CD4-positive, alpha-beta T cell treated with Interleukin-12 subunit alpha and Interleukin-12 subunit beta, for 1 hour (primary cell): ENCODE measurements around the gene PCSK2.
A peak's percentile ranks its signal among the peaks of the same experiment; 100 is the strongest.

Experiments
- DNase-seq: peaks from one replicate; pipeline ENCODE4 v3.0.0-alpha.2; 2020

PCSK2 gene

DNA sequence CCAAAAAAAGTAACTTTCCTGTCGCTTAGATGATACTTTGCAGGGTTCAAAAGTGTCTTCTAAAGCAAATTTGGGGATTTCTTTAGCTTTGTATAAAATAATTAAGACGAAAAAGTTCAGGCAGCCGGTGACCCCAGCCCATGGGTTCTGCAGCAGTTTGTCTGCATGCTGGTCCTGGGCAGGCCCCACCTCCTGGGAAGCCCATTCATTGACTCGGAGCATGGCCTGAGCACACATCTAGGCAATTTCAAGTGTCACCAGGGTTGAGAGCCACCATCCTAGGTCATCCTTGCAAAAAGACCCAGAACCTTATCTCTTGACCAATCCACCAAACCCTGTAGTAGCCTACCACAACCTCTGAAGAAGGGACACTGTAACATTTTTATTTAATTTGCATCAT, 283.7 kb downstream of the PCSK2 start:
- DNase-seq = no peak

- DNase-seq = no peak
Measured at GRCh38 chr20:17511401-17511800, 284.6 kb downstream of the PCSK2 start.

- DNase-seq = no peak
Measured at GRCh38 chr20:17513939-17514338, 287.1 kb downstream of the PCSK2 start.

- DNase-seq = no peak
Measured at GRCh38 chr20:17515053-17515452, 288.2 kb downstream of the PCSK2 start.

GRCh38 chr20:17518339-17519052, 291.7 kb downstream of the PCSK2 start:
- no peak for DNase-seq

GRCh38 chr20:17519606-17520285, 292.9 kb downstream of the PCSK2 start:
- no peak for DNase-seq

- DNase-seq = no peak
Measured at GRCh38 chr20:17520583-17520982, 293.7 kb downstream of the PCSK2 start.

- DNase-seq = no peak
Measured at GRCh38 chr20:17522528-17522927, 295.7 kb downstream of the PCSK2 start.

DNA sequence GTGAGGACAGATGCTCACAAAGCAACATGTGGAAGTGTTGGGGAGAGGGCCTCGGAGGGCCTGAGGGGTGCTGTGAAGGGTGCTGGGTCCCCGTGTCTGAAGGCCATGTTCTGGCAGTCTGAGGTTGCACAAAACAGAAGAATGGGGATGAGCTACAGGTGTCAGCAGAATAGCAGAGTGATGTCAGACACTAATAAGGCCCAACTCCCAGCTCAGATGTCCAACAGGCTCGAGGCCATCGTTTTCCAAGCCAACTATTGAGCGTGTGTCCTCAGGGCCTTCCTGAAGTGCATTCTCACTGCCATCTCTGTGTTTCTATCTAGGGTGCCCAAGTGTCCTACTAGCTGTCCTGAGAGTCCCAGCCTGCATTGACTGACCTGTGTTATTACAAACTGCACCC, 296.5 kb downstream of the PCSK2 start:
- DNase-seq = no peak

GRCh38 chr20:17524560-17524959, 297.7 kb downstream of the PCSK2 start:
- no peak for DNase-seq

GRCh38 chr20:17525132-17525531, 298.3 kb downstream of the PCSK2 start:
- DNase-seq = no peak

GRCh38 chr20:17525650-17526049, 298.8 kb downstream of the PCSK2 start:
- peak; percentile 41 for DNase-seq

- DNase-seq = no peak
Measured at GRCh38 chr20:17529586-17529985, 302.7 kb downstream of the PCSK2 start.

DNA sequence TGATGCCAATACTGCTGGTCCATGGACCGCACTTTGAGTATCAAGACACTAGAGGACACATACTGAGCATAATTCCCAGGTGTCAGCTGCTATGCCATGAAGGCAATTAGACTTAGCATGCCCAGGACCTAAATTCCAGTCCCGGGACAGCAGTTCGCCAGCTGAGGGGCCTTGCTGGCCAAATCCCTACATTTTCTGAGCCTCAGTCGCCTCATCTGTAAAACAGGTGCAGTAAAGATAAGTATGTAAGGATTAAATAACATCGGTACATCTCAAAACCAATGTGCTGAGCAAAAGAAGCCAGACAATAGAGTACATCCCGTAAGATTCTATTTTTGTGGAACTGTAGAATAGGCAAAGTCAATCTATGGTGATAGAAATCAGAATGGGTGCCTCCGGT, 303.3 kb downstream of the PCSK2 start:
- no peak for DNase-seq

DNA sequence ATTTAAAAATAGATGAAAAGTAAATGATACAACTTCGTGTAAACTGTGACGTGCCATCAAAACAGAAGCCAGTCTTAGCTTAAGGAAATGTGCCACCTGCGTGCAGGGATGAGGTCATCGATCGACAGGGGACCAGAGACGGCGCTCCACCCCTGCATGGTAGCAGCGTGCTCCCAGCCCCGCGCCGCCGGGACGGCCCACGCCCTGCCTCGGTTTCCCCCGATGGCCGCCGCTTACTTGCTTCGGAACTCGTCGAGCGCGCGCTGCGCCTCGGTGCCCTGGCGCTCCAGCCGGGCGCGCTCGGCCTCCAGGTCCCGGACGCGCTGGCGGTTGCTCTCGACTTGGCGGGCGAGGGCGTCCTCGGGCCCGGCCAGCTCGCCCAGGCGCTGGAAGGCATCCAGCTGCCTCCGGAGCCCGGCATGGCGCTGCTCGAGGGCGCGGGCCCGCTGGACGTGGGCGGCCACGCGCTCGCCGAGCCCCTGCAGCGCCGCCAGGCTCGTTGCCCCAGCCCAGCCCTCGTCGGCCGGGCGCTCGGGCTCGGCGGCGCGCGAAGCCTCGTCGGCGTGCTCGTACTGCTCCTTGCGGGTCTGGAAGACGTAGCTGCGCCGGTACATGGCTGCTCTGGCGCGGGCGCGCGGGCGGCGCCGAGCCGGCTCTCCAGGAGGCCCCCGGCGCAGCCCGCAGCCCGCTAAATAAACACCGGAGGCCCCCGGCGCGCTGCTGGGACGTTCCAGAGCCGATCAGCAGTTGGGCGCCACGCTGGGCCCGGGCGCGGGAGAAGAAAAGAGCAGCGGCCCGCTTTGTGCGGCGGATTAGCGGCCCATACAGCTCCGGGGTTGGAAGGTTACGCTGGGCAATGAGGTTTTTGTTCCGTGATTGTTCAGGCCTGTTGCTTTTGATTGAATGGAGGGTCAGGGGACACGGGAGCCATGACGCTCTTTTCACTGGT, 304.1 kb downstream of the PCSK2 start, which contains the start of gene BFSP1:
Gene BFSP1 (minus strand): TSS at position 664 of the 949 bp plus-strand sequence. CDS start 50 bp downstream, at position 614.
- peak; percentile 36 for DNase-seq

GRCh38 chr20:17531665-17532025, 304.8 kb downstream of the PCSK2 start:
- DNase-seq = no peak

- DNase-seq = peak; percentile 18
Measured at GRCh38 chr20:17533396-17533795, 306.6 kb downstream of the PCSK2 start.

GRCh38 chr20:17534077-17534476, 307.2 kb downstream of the PCSK2 start:
- DNase-seq = no peak
